Spinal cord (tissue), 10 donors: ENCODE results near the gene SPEN. TPM values are rescaled to one million over a fixed set of nuclear protein-coding genes. Genes with fewer than 3 reads are reported as not detected.

Source experiments
- DNase-seq, 6 donors: peaks; one replicate each; pipeline versions ENCODE4 v3.0.0 to v3.0.0-alpha.2; 2013 to 2015; ENCODE audit warnings: low spot score in 6 of 6, low read depth in 4 of 6
- H3K27ac ChIP-seq: one replicate; pipeline ENCODE4 v1.5.1; 2013; ENCODE audit warnings: low read depth, low read length, control low read depth
- H3K27me3 ChIP-seq: one replicate; pipeline ENCODE4 v1.6.1; 2013; ENCODE audit warnings: low read length; ENCODE audit not compliant: control insufficient read depth, insufficient read depth
- H3K36me3 ChIP-seq: one replicate; pipeline ENCODE4 v1.6.1; 2013; ENCODE audit warnings: low read length; ENCODE audit not compliant: control insufficient read depth, insufficient read depth
- H3K4me1 ChIP-seq: one replicate; pipeline ENCODE4 v1.6.1; 2013; ENCODE audit warnings: low read length; ENCODE audit not compliant: control insufficient read depth, insufficient read depth
- H3K4me3 ChIP-seq: one replicate; pipeline ENCODE4 v1.5.1; 2013; ENCODE audit warnings: low read depth, low read length, control low read depth
- H3K9me3 ChIP-seq: one replicate; pipeline ENCODE4 v1.6.1; 2013; ENCODE audit warnings: low read length; ENCODE audit not compliant: control insufficient read depth, insufficient read depth
- WGBS: methylation state at CpG from one replicate; pipeline ENCODE4 v1.1.5; 2013; ENCODE audit warnings: missing lambda C conversion rate; ENCODE audit not compliant: insufficient coverage; 5-methylcytosine and 5-hydroxymethylcytosine counted together
- polyA plus RNA-seq, 2 donors: library from polyadenylated mRNA; unstranded; fragments of 120-200 nt; gene quantifications; one replicate each; pipeline ENCODE4 v1.2.1, GENCODE V29; 2013; ENCODE audit not compliant: insufficient read length in 2 of 2
- total RNA-seq, 2 donors: library from RNA; depleted of rRNA in 1 of 2; stranded (reverse); fragments of 120-200 nt in 1 of 2; fragments of >200 nt in 1 of 2; gene quantifications; one replicate each; pipeline versions ENCODE4 v1.2.3 to v1.2.4, GENCODE V29; 2013 to 2014
- donor health status: healthy.

Gene SPEN
- total and polyA plus RNA-seq, 4 donors, result 37.9 to 79.9 (median 66.8) TPM

DNA sequence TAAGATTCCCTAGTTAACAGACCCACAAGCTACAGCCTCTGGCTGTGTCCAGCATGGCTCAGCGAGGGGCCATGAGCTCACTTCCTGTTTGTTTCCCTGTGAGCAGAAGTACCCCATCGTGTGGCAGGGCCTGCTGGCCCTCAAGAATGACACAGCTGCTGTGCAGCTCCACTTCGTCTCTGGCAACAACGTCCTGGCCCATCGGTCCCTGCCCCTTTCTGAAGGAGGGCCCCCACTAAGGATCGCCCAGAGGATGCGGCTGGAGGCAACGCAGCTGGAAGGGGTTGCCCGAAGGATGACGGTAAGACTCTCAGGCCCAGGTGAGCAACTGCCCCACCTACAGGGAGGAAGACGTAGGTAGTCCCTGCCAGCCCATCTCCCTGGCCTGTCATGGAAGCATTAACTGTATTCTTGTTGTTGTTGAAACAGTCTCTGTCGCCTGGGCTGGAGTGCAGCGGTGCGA, 90.2 kb downstream of the SPEN start:
- H3K9me3 ChIP-seq, result no peaks in the 10 kb centered on the region
- DNase-seq, result no peak
- no peaks in the 10 kb centered on the region for H3K27me3 ChIP-seq
- no peak overlapping the region for H3K4me3 ChIP-seq
- no peak overlapping the region for H3K27ac ChIP-seq
- peaks cover 26% of the 10 kb centered on the region for H3K4me1 ChIP-seq
- peaks cover 95% of the 10 kb centered on the region for H3K36me3 ChIP-seq
- 70% methylated on average over 14 of the region's 14 CpGs for WGBS

DNA sequence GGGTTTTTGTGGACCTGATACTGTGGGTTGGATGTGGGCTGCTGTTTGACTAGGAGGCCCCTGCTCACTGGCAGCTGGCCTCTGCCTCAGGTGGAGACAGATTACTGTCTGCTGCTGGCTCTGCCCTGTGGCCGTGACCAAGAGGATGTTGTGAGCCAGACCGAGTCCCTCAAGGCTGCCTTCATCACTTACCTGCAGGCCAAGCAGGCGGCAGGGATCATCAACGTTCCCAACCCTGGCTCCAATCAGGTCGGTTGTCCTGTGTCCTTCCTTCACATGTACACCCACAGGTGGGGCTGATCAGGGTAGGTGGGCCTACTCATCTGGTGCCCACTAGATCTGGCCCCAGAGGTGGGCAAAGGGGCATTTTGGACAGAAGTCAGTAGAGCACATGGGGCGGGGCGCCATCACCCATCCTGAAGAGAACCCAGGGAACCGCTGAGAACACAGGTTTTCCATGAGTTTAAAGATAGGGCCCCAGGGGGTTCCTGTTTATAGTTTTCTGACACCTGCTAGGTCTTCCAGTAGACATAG, 91.2 kb downstream of the SPEN start:
- WGBS, result 92% methylated on average over 7 of the region's 8 CpGs
- H3K9me3 ChIP-seq, result no peaks in the 10 kb centered on the region
- H3K36me3 ChIP-seq, result peaks cover 95% of the 10 kb centered on the region
- DNase-seq, result no peak
- H3K4me1 ChIP-seq, result peaks cover 26% of the 10 kb centered on the region
- H3K27me3 ChIP-seq, result no peaks in the 10 kb centered on the region
- H3K27ac ChIP-seq, result no peak overlapping the region
- H3K4me3 ChIP-seq, result no peak overlapping the region

DNA sequence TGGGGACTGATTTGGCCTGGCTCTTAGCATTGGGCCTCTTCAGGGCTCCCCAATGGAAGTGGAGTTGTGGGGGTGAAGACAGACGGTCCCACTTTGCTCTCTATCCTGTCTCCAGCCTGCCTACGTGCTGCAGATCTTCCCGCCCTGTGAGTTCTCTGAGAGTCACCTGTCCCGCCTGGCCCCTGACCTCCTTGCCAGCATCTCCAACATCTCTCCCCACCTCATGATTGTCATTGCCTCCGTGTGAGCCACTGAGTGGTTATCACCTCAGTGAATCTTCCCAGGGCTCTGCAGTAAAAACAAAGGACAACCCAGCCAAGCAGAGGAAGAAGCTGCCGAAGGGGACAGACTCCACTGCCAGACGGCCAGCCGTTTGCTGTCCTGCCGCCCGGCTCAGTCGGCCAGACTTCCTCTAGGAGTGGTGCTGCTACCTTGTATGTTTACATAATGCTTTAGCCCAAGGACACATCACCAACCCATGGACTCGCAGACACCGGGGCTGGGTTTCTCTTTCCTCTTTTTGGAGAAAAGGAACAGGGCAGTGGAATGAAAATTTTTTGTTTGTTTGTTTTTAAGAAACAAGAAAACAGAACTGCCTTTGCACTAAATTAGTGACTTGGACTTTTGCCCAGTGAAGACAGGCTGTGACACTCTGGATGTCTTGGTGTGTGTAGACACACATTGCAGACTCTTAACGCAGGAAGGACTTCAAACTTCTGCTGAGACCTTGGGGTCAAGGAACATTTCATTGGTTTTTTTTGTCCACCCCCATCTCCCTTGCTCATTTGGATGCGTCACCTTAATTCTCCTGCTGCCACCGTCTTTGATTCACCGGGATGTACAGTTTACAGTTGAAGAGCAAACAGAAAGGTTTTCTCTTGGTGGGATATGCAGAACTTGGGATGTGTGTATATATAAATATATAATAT, 91.9 kb downstream of the SPEN start:
- 41% methylated on average over 8 of the region's 17 CpGs for WGBS
- no peaks in the 10 kb centered on the region for H3K27me3 ChIP-seq
- H3K27ac ChIP-seq, result peak overlapping the region; percentile 22
- H3K4me3 ChIP-seq, result no peak overlapping the region
- peak in 2 of 6 donors; percentile 36 to 44 for DNase-seq
- H3K36me3 ChIP-seq, result peaks cover 95% of the 10 kb centered on the region
- no peaks in the 10 kb centered on the region for H3K9me3 ChIP-seq
- H3K4me1 ChIP-seq, result peaks cover 26% of the 10 kb centered on the region

GRCh38 chr1:15940110-15941043, 92.9 kb downstream of the SPEN start:
- peaks cover 95% of the 10 kb centered on the region for H3K36me3 ChIP-seq

DNA sequence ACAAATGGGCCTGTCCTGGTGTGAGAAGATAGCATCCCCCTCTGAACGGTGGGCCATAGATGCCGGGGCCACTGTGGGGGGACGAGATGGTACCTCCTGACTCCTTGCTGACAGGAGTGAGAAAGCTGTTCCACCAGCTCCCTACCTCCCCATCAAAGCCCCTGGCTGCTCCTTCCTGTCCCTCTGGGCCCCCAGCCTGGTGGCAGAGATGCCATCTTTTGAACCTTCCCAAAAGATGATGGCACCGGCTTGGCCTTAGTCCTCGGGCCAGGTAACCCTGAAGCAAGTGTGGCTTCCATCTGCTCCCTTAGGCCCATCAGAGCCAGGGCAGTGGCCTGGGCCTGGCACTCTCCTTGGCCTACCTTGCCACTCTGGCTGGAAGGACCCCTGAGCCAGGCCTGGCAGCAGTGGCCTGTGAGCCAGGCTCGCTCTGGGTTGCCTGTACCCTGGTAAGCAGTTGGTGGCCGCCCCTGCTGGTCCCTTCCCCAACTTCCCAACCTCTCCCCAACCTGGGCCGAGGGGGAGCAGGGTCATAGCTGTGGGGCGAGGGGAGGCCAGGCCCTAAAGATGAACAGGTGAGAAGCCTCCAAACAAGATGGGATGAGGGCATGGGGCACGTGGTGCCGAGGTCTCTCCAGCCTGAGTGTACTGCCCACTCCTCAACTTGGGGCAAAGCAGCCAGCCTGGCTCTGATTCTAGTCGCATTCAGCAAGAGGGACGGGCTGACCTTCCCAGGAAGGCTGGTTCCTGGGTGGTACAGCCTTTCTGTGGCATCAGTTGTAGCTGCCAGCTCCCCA, 93.7 kb downstream of the SPEN start:
- peaks cover 26% of the 10 kb centered on the region for H3K4me1 ChIP-seq
- H3K27me3 ChIP-seq, result no peaks in the 10 kb centered on the region
- WGBS, result 90% methylated on average over 13 of the region's 13 CpGs
- peaks cover 95% of the 10 kb centered on the region for H3K36me3 ChIP-seq
- no peak overlapping the region for H3K27ac ChIP-seq
- DNase-seq, result no peak
- H3K9me3 ChIP-seq, result no peaks in the 10 kb centered on the region
- H3K4me3 ChIP-seq, result no peak overlapping the region

More at GRCh38 chr1:15940110-15941043, 92.9 kb downstream of the SPEN start:
- no peak for DNase-seq
- no peak overlapping the region for H3K27ac ChIP-seq
- H3K9me3 ChIP-seq, result no peaks in the 10 kb centered on the region
- H3K27me3 ChIP-seq, result no peaks in the 10 kb centered on the region
- no peak overlapping the region for H3K4me3 ChIP-seq
- peaks cover 26% of the 10 kb centered on the region for H3K4me1 ChIP-seq
- 67% methylated on average over 1 of the region's 13 CpGs for WGBS

DNA sequence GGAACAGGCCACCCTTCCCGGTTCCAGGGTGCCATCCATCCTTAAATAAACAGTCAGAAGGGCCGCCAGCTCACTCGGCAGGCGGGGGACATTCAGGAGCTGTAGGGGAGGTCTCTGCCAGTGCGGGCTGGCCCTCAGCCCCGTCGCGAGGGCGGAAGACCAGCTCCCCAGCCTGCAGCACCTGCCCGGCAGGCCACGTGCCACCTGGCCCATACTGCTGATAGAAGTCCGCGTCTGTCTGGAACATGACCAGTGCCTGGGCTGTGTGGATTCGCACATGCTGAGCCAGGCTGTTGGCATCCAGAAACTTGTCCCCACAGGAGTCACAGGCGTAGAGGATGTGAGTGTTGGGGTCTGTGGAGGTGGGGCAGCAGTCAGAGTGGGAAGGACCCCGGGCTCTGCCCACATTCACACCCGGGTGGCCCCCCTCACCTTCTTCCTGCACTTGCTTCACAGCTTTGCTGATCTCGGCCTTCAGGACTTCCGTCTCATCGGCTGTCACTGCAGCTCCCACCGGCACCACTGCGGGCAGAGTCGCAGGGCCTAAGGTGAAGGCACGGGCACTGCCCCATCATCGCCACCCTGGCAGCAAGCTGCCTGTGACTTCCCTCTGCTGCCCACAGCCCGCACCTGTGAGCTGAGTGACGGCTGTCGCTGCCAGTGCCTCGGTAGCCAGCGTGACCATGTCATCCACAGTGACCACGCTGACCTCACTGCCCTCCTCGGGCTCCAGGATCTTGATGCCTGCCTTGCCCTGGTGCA, 94.6 kb downstream of the SPEN start:
- no peak overlapping the region for H3K27ac ChIP-seq
- DNase-seq, result no peak
- 76% methylated on average over 32 of the region's 32 CpGs for WGBS

DNA sequence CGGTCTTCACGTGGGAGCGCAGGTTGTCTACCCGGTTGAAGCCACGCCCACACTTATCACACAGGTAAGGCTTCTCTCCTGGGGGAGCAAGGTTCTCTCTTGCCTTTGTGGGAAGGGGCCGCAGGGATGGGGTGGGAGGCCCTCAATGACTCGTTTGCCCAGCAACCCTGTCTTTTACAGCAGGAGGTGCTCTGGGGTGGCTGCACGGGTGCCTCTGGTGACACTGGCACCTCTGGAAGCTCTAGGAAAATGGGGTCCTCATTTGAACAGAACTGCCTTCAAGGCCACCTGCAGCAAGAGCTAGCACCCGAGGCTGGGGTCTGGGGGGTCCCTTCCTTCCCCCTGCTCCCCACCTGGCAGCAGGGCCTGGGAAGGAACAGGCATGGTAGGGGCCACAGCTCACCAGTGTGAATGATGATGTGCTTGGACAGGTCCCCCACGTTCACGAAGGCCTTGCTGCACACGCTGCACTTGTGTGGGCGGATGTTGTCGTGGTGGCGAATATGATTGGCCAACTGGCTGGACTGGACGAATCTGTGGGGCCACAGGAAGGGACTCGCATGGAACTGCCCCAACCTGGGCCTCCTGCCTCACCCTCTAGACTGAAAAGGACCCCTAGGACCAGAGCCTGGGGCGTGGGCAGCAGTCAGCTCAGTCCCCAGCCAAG, 95.3 kb downstream of the SPEN start:
- no peak overlapping the region for H3K27ac ChIP-seq
- no peaks in the 10 kb centered on the region for H3K9me3 ChIP-seq
- H3K4me3 ChIP-seq, result no peak overlapping the region
- no peak for DNase-seq
- H3K36me3 ChIP-seq, result peaks cover 95% of the 10 kb centered on the region
- peaks cover 17% of the 10 kb centered on the region for H3K4me1 ChIP-seq
- no peaks in the 10 kb centered on the region for H3K27me3 ChIP-seq
- 85% methylated on average over 11 of the region's 18 CpGs for WGBS

More for the DNA sequence above, 94.6 kb downstream of the SPEN start:
- H3K4me1 ChIP-seq, result peaks cover 24% of the 10 kb centered on the region
- no peak overlapping the region for H3K4me3 ChIP-seq
- no peaks in the 10 kb centered on the region for H3K9me3 ChIP-seq
- peaks cover 95% of the 10 kb centered on the region for H3K36me3 ChIP-seq
- no peaks in the 10 kb centered on the region for H3K27me3 ChIP-seq

DNA sequence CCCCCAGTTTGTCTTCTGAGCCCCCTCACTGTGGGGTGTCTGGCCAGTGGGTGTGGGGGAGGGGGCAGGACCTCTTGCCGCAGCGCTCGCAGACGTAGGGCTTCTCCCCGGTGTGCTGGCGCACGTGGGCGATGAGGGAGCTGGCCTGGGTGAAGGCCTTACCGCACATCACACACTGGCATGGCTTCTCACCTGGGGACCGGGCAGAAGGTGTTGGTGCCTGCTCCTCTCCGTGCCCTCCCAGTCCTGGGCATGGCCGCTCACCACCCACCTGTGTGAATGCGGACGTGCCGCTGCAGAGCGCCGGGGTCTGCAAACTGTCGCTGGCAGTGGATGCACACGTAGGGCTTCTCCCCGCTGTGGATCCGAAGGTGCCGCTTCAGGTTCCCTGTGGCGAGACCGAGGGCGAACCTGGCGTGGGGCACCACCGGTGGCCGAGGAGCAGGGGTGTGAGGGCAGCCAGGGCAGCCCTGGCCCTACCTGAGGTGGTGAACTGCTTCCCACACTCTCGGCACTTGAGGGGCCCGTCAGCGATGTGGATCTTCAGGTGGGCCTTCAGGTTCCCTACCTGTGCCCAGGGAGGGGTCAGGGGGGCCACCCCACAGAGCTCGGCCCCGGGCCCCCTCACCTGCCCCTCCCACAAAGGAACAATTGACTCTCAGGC, 96.0 kb downstream of the SPEN start:
- no peak for DNase-seq
- H3K36me3 ChIP-seq, result peaks cover 95% of the 10 kb centered on the region
- no peak overlapping the region for H3K27ac ChIP-seq
- H3K9me3 ChIP-seq, result no peaks in the 10 kb centered on the region
- 96% methylated on average over 32 of the region's 33 CpGs for WGBS
- no peak overlapping the region for H3K4me3 ChIP-seq
- peaks cover 22% of the 10 kb centered on the region for H3K4me1 ChIP-seq
- no peaks in the 10 kb centered on the region for H3K27me3 ChIP-seq
